NT2/D1 (cell line): ENCODE data around the gene ZNF446.

Experiments
- SUZ12 ChIP-seq: IDR thresholded peaks from 2 replicates; pipeline ENCODE4 v1.6.1; 2011; ENCODE audit not compliant: insufficient read length, insufficient read depth; ENCODE audit errors: extremely low read depth
- YY1 ChIP-seq: IDR thresholded peaks from 2 replicates; pipeline ENCODE4 v1.6.1; 2011; ENCODE audit not compliant: insufficient read length, insufficient read depth

GRCh38 chr19:58434217-58434616 lies 41.9 kb upstream of the ZNF446 start:
- TF ChIP-seq SUZ12 (no peak), YY1 (no peak)
